Stimulated activated CD4-positive, alpha-beta T cell treated with anti-CD3 and anti-CD28 coated beads, Interleukin-2, amount 100 ng/mL, for 4 hours (primary cell): Measurements from ENCODE around the gene YRDC.
A peak's percentile ranks its signal among the peaks of the same experiment; 100 is the strongest.

Experiments
- DNase-seq: peaks from one replicate; pipeline ENCODE4 v3.0.0-alpha.2; 2020; ENCODE audit warnings: low read depth

Gene YRDC

GRCh38 chr1:37807555-37808368, at the start of gene YRDC, which contains the start of gene C1orf122:
TSS of gene YRDC (minus strand) at chr1:37808208. CDS start at chr1:37808180, 28 bp downstream.
TSS of gene C1orf122 (plus strand) at chr1:37807790. CDS start at chr1:37808405, 615 bp downstream.
- DNase-seq: peak; percentile 88

- no peak for DNase-seq
Observed at GRCh38 chr1:37854406-37854805, 46.4 kb upstream of the YRDC start.

GRCh38 chr1:37853157-37853556, 45.1 kb upstream of the YRDC start:
- DNase-seq: no peak

GRCh38 chr1:37851782-37852210, 43.8 kb upstream of the YRDC start:
- no peak for DNase-seq

- no peak for DNase-seq
Observed at GRCh38 chr1:37851262-37851661, 43.3 kb upstream of the YRDC start.

- no peak for DNase-seq
Observed at GRCh38 chr1:37850352-37850955, 42.4 kb upstream of the YRDC start.

- no peak for DNase-seq
Observed at GRCh38 chr1:37849480-37849879, 41.5 kb upstream of the YRDC start.

GRCh38 chr1:37846647-37847339, 38.8 kb upstream of the YRDC start:
- no peak for DNase-seq

- DNase-seq: no peak
Observed at GRCh38 chr1:37845786-37846185, 37.8 kb upstream of the YRDC start.

GRCh38 chr1:37845049-37845646, 37.1 kb upstream of the YRDC start:
- DNase-seq: no peak

- no peak for DNase-seq
Observed at GRCh38 chr1:37844536-37844935, 36.5 kb upstream of the YRDC start.

- no peak for DNase-seq
Observed at GRCh38 chr1:37841652-37842051, 33.6 kb upstream of the YRDC start.

- no peak for DNase-seq
Observed at GRCh38 chr1:37840711-37841110, 32.7 kb upstream of the YRDC start.

- DNase-seq: no peak
Observed at GRCh38 chr1:37839676-37840075, 31.7 kb upstream of the YRDC start.

GRCh38 chr1:37836788-37837187, 28.8 kb upstream of the YRDC start:
- no peak for DNase-seq

GRCh38 chr1:37831809-37832208, 23.8 kb upstream of the YRDC start:
- DNase-seq: no peak

GRCh38 chr1:37831109-37831508, 23.1 kb upstream of the YRDC start:
- no peak for DNase-seq

- no peak for DNase-seq
Observed at GRCh38 chr1:37828410-37829074, 20.5 kb upstream of the YRDC start.

- DNase-seq: no peak
Observed at GRCh38 chr1:37825506-37825905, 17.5 kb upstream of the YRDC start.

GRCh38 chr1:37824001-37824400, 16.0 kb upstream of the YRDC start:
- DNase-seq: no peak

GRCh38 chr1:37822906-37823815, 15.2 kb upstream of the YRDC start:
- no peak for DNase-seq
